GM19452 (cell line): ENCODE data around the gene GNG4.
"Not testable (repeated sequence)": the region's sequence is repeated elsewhere in the genome, so short reads cannot be mapped to it uniquely, and the experiment has no call there.

ENCODE experiments used
- ATAC-seq: cut with Tn5 transposase; IDR thresholded peaks from one replicate; pipeline ENCODE4 v1.9.1; 2021; ENCODE audit not compliant: unreplicated experiment

The GNG4 gene

DNA sequence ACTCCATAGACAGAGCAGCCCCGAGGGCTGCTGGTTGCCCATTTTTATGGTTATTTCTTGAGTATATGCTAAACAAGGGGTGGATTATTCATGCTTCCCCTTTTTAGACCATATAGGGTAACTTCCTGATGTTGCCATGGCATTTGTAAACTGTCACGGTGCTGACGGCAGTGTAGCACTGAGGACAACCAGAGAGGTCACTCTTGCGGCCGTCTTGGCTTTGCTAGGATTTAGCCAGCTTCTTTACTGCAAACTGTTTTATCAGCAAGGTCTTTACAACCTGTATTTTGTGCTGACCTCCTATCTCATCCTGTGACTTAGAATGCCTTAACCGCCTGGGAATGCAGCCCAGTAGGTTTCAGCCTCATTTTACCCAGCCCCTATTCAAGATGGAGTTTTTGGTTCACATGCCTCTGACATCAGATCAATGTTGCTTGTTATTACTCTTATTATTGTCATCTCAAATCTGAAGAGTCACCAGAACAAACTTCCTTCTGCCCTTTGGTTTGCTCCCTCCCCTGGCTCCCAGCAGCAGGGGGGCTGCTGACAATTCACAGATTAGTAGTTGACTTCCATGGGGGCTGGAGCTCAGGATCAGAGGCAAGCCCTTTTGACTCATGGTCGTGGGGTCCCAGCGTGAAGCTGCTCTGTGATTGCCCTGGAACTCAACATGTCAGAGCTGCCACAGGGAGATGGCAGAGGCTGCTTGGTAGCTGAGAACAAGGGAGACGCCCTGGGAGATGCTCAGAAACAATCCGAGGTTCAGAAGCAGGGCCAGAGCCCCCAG lies 103.0 kb downstream of the GNG4 start:
- not testable (repeated sequence) for ATAC-seq

GRCh38 chr1:235545292-235545930 lies 104.2 kb downstream of the GNG4 start:
- ATAC-seq, result no peak

DNA sequence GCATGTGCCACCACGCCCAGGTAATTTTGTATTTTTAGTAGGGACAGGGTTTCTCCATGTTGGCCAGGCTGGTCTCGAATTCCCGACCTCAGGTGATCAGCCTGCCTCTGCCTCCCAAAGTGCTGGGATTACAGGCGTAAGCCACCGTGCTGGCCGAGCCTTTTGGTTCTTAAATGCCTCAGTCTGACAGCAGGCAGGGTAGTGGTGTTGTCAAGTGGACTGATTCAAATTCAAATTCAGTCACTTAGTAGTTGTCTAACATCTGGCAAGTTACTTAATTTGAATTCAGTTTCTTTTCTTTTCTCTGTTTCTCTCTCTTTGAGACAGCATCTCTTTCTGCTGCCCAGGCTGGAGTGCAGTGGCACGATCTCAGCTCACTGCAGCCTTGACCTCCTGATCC lies 106.7 kb downstream of the GNG4 start:
- ATAC-seq, result not testable (repeated sequence)

GRCh38 chr1:235533476-235534168 lies 116.0 kb downstream of the GNG4 start:
- ATAC-seq, result no peak

- ATAC-seq, result no peak
Measured at GRCh38 chr1:235532360-235532759, 117.2 kb downstream of the GNG4 start.

GRCh38 chr1:235527196-235527814 lies 122.3 kb downstream of the GNG4 start:
- ATAC-seq, result no peak

DNA sequence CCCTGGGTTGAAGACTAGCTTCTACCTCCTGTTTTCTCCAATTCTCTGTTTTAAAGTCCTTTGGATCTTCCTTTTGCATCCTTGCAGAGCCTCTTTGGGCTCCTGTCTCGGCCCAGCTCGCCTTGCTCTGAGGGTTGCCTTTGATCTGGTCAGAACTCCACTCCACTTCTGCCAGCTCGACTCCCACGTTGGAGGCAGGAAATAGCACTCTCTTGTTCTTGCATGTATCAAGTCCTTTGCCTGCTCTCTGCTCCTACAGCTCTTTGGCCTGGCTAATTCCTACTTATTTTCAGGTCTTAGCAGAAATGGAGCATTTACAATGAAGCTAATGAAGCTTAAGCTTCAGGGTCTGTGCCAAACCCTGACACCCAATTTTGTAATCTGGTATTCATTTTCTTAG lies 124.3 kb downstream of the GNG4 start:
- no peak for ATAC-seq

DNA sequence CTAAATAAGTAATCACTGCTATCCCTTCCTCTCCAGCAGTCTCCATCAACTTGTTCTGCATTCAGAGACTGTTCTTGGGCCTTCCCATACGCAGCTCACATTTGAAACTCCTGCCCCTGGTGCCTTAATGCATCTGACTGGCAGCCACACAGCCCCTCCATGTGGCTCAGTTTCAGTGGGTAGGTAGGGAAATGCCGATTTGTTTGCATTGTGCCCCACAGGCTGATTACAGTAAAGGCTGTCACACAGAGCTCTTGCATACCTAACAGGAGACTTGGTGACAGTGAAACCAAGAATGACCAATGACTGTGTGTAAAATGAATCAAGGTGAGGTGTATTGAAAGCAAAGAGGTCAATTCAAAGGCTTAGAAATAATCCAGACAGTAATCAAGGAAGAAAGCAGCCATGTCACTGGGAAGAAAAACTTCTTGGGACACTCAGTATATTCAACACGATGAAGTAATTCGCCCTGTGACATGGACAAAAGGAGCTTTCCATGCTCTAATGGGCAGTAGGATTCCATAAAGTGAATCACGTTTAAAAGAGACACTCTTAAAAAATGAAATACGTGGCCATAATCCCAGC lies 132.6 kb downstream of the GNG4 start:
- ATAC-seq, result no peak

DNA sequence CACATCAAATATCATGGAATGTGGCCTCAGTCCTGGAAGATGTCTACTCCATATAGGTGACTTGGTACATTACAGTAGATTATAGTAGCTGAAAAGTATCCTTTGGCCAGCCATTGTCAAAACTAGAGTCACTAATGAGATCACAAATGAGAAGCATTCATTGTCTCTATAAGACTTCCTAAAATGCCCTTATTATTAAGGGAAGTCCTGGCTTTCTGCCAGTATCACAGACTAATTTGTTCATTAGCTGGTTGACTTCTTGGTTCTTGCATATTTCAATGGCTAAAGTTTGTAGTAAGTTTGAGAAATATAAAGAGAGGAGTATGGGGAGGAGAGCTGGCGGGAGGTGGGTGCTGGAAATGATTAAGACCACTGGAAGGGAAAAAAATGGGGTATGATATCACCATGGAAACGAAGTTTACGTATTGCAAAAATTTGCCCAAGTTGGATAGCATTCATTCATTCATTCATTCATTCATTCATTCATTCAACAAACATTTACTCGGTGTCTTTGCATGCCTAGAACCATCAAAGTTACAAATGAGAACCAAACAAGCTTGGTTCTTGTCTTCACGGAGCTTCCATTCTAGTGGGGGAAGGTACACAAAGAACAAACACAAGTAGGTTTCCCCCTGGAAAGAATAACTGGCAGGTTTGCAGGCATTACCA lies 133.6 kb downstream of the GNG4 start:
- no peak for ATAC-seq

GRCh38 chr1:235513495-235514366 lies 135.9 kb downstream of the GNG4 start:
- no peak for ATAC-seq

GRCh38 chr1:235511470-235512240 lies 137.9 kb downstream of the GNG4 start:
- ATAC-seq, result no peak

GRCh38 chr1:235510823-235511222 lies 138.8 kb downstream of the GNG4 start:
- no peak for ATAC-seq

DNA sequence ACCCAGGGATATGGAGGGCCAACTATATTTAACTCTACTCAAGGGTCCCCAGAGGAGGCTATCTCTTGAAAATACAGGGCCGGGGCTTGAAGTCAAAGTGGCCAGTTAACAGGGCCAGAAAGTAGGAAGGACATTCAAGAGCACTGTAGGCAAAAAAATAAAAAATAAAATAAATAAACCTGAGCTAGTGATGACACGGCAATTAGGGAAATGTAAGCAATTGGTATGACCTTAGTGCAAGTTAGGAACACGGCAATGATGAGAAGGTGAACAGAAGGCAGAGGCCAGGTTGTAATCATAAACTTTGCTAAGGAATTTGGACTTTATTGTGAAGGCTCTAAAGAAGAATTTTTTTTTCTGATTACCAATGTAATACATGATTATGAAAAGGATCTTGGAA lies 142.0 kb downstream of the GNG4 start:
- no peak for ATAC-seq

DNA sequence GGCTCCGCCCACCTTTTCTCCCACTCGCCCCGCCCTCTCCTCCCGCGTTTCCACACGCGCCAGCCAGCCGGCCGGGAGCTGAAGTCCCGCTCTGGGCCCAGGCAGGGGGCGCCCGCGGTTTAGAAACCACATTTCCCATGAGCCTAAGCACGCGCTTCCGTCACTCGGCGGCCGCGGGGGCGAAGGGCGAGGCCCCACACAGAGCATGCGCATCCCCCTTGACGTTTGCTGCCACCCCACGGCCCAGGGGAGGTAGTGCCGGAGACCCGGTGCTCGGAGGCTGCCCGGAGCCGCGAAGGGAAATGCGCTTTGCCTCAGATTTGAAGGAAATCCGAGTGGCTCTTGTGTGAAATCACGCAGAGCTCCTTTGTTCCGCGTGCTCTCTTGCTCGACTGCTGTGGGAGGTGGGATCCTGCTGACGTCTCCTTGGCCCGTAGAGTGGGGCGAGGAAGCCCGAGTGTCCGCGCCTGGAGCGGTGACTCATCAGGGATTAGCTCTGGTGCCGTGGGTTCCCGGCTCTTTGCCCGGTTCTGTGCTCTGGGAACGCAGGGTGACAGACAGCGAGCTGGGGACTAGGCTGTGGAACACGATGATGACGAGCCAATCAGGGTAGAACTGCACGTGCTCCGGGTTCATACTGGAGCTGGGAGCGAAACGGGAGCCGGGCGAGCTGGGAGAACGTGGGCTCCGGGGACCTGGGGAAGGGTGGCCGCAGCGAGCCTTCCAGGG lies 144.9 kb downstream of the GNG4 start:
- ATAC-seq, result peak; percentile 74

- peak; percentile 52 for ATAC-seq
Measured at GRCh38 chr1:235504122-235504493, 145.5 kb downstream of the GNG4 start, which contains the start of gene B3GALNT2. Gene B3GALNT2, minus strand, starts transcription at chr1:235504452. Its CDS starts 200 bp downstream, at chr1:235504252.

GRCh38 chr1:235503403-235504121 lies 146.0 kb downstream of the GNG4 start:
- ATAC-seq, result peak; percentile 19

DNA sequence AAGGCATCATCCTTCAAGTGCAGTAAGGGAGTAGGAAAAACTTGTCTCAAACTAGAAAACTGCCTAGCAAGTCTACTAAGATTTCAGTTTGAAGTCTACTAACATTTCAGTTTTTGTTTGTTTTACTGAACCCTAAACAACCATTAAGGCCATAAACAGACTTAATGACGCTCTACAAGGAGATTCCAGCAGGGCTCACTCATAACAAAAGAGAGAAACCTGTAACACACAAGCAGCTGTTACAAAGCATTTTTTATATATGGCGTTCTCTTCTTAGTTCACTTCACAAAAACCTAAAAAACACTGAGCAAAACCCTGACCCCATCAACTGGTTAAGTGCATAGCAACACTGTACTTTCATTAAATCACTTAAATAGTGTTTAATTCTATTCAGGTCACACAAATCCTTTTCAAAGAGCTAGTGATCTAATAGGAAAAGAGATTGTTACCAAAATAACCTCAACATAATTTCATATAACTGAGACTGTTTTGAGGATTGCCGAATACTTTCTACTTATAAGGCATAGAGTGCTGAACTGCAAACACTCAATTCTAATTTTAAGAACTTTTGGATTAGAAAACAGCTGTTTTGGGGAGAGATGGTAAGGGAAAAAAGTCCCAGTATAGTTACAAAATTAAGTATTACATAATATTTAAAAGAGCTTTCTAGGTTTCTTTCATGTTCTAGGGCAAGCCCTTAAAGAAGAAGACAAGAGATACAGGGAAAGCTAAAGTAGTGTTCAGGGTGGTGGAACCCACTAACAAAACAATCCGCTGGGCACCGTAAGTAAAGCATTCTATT lies 146.8 kb downstream of the GNG4 start:
- no peak for ATAC-seq
